ENCODE data around the gene HIVEP2.

The HIVEP2 gene

DNA sequence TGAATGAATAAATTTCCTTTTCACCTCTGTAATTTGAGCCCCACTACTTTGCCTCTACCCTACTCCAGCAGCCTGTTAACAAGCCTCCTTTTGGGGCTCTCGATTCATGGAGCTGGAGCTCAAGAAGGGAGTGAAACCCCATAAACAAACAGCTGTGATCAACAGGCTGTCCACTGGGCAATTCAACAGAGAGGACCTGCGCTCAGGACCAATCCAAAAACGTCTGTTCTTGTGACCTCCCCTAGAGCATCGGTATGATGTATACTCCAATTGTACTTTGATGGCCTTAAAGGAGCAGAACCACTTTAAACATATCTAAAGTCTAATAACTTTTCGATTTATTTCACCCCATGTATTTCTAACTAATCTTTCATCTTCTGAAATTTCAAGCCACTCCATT, 37.4 kb downstream of the HIVEP2 start:
- H3K4me3 ChIP-seq (replicated peaks; ENCODE audit: insufficient read depth, low read length), result no peak overlapping the region
- no peak for DNase-seq (ENCODE audit: low read depth in 1 of 2, low spot score in 1 of 2)
- no peaks in the 10 kb centered on the region for H3K27me3 ChIP-seq (ENCODE audit: insufficient read depth, poor library complexity, severe bottlenecking)
- TF ChIP-seq, protein P1, sequence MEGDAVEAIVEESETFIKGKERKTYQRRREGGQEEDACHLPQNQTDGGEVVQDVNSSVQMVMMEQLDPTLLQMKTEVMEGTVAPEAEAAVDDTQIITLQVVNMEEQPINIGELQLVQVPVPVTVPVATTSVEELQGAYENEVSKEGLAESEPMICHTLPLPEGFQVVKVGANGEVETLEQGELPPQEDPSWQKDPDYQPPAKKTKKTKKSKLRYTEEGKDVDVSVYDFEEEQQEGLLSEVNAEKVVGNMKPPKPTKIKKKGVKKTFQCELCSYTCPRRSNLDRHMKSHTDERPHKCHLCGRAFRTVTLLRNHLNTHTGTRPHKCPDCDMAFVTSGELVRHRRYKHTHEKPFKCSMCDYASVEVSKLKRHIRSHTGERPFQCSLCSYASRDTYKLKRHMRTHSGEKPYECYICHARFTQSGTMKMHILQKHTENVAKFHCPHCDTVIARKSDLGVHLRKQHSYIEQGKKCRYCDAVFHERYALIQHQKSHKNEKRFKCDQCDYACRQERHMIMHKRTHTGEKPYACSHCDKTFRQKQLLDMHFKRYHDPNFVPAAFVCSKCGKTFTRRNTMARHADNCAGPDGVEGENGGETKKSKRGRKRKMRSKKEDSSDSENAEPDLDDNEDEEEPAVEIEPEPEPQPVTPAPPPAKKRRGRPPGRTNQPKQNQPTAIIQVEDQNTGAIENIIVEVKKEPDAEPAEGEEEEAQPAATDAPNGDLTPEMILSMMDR (IDR thresholded peaks at IDR 0.05; ENCODE audit: insufficient read depth, low read length), result no peak
- TF ChIP-seq SPI1 (IDR thresholded peaks at IDR 0.05; ENCODE audit: borderline replicate concordance, low read depth) (no peak), POLR2AphosphoS5 (IDR thresholded peaks at IDR 0.05; ENCODE audit: low read depth) (no peak), GABPA (IDR thresholded peaks at IDR 0.05; ENCODE audit: low read depth) (no peak)
- TF ChIP-seq, protein P2, sequence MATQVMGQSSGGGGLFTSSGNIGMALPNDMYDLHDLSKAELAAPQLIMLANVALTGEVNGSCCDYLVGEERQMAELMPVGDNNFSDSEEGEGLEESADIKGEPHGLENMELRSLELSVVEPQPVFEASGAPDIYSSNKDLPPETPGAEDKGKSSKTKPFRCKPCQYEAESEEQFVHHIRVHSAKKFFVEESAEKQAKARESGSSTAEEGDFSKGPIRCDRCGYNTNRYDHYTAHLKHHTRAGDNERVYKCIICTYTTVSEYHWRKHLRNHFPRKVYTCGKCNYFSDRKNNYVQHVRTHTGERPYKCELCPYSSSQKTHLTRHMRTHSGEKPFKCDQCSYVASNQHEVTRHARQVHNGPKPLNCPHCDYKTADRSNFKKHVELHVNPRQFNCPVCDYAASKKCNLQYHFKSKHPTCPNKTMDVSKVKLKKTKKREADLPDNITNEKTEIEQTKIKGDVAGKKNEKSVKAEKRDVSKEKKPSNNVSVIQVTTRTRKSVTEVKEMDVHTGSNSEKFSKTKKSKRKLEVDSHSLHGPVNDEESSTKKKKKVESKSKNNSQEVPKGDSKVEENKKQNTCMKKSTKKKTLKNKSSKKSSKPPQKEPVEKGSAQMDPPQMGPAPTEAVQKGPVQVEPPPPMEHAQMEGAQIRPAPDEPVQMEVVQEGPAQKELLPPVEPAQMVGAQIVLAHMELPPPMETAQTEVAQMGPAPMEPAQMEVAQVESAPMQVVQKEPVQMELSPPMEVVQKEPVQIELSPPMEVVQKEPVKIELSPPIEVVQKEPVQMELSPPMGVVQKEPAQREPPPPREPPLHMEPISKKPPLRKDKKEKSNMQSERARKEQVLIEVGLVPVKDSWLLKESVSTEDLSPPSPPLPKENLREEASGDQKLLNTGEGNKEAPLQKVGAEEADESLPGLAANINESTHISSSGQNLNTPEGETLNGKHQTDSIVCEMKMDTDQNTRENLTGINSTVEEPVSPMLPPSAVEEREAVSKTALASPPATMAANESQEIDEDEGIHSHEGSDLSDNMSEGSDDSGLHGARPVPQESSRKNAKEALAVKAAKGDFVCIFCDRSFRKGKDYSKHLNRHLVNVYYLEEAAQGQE (IDR thresholded peaks at IDR 0.05; ENCODE audit: insufficient replicate concordance, low read depth), result no peak
- H3K27ac ChIP-seq (replicated peaks), result no peak overlapping the region

DNA sequence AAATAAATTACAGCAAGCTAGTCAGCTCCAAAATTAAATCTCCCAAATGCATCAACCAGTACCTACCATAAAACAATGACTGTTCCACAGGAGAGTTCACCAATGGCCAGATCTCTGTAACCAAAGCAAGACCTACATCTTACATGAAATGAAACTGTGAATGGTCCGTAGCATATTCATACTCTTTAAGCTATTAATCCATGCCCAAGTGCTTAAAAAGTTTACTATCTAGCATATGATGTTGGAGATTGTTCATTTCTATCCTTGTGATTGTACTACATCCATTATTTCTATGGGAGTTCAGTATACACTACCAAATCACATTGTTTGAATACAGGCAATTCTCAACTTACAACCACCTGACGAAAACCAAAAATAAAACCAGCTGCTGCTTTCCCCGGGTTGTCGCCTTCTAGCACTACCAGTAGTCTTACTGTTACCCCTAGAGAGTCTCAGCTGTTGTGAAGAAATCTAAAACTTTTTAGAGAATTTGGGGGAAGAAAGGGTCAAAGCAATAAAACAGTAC, 38.0 kb downstream of the HIVEP2 start:
- no peak for DNase-seq (ENCODE audit: low read depth in 1 of 2, low spot score in 1 of 2)
- Histone ChIP-seq H3K27ac (replicated peaks) (no peak overlapping the region), H3K27me3 (ENCODE audit: insufficient read depth, poor library complexity, severe bottlenecking) (no peaks in the 10 kb centered on the region), H3K4me3 (replicated peaks; ENCODE audit: insufficient read depth, low read length) (no peak overlapping the region)
- TF ChIP-seq GABPA (IDR thresholded peaks at IDR 0.05; ENCODE audit: low read depth) (no peak), POLR2AphosphoS5 (IDR thresholded peaks at IDR 0.05; ENCODE audit: low read depth) (no peak), SPI1 (IDR thresholded peaks at IDR 0.05; ENCODE audit: borderline replicate concordance, low read depth) (no peak)
- TF ChIP-seq, protein P2 (IDR thresholded peaks at IDR 0.05; ENCODE audit: insufficient replicate concordance, low read depth), result no peak
- TF ChIP-seq, protein P1 (IDR thresholded peaks at IDR 0.05; ENCODE audit: insufficient read depth, low read length), result no peak

DNA sequence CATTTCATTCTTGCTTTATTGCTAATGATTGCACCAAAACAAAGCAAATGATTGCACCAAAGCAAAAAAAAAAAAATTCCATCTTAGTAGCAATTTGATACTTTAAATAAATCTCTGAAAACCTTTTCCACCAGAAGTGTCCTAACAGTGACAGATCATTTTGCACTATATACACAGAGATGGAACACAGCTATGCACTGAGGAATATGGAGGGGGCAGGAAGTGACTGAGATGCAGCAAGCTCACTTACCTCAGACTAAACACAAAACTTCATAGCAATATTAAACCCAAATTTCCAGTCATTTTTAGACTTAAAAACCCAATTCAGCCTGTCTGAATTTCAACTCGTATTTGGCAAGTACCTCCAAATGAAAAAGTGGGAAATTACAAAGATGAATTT, 41.2 kb downstream of the HIVEP2 start:
- Histone ChIP-seq H3K4me3 (replicated peaks; ENCODE audit: insufficient read depth, low read length) (no peak overlapping the region), H3K27ac (replicated peaks) (no peak overlapping the region), H3K27me3 (ENCODE audit: insufficient read depth, poor library complexity, severe bottlenecking) (no peaks in the 10 kb centered on the region)
- no peak for DNase-seq (ENCODE audit: low read depth in 1 of 2, low spot score in 1 of 2)
- TF ChIP-seq GABPA (IDR thresholded peaks at IDR 0.05; ENCODE audit: low read depth), result no peak
- TF ChIP-seq, protein P1 (IDR thresholded peaks at IDR 0.05; ENCODE audit: insufficient read depth, low read length), result no peak
- TF ChIP-seq SPI1 (IDR thresholded peaks at IDR 0.05; ENCODE audit: borderline replicate concordance, low read depth), result no peak
- no peak for TF ChIP-seq POLR2AphosphoS5 (IDR thresholded peaks at IDR 0.05; ENCODE audit: low read depth)

DNA sequence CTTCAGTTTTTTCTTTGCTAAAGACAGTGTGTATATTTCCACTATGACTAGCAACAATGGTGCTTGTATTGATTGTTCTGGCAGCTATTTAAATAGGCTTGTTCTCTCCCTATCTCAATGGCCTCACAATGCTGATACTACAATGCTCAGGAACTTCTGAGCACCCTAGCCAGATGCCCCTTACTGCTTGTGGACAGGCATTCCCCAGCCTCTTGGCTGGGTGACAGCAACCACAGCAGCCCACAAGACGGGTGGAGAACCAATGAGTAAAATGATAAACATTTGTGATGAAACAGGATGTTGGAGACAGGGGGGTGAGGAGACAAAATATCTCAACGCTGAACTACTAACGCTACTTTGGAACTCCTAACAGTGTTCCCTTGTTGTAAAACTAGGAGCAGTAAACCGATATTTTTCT, 42.3 kb downstream of the HIVEP2 start:
- H3K27ac ChIP-seq (replicated peaks), result no peak overlapping the region
- TF ChIP-seq, protein P1 (IDR thresholded peaks at IDR 0.05; ENCODE audit: insufficient read depth, low read length), result no peak
- peak; percentile 60 for TF ChIP-seq POLR2AphosphoS5 (IDR thresholded peaks at IDR 0.05; ENCODE audit: low read depth)
- peak in 1 of 2 experiments; percentile 78 for DNase-seq (ENCODE audit: low read depth in 1 of 2, low spot score in 1 of 2)
- H3K4me3 ChIP-seq (replicated peaks; ENCODE audit: insufficient read depth, low read length), result no peak overlapping the region
- no peaks in the 10 kb centered on the region for H3K27me3 ChIP-seq (ENCODE audit: insufficient read depth, poor library complexity, severe bottlenecking)

Measured in HL-60 (cell line).